H1 (cell line): Measurements from ENCODE around the gene SMARCA5. TPM values are rescaled to one million over a fixed set of nuclear protein-coding genes. Genes with fewer than 3 reads are reported as not detected.

ENCODE experiments used
- CTCF ChIA-PET: fragments of 300-600 bp; sonication (Branson Sonifier 250); formaldehyde crosslinking; loops from one replicate; lab custom pipeline; 2021; ENCODE audit not compliant: partially characterized antibody; lab: Charles Lee
- POLR2A ChIA-PET: fragments of 300-600 bp; sonication (Branson Sonifier 250); formaldehyde crosslinking; loops from one replicate; lab custom pipeline; 2021; ENCODE audit warnings: inconsistent platforms; ENCODE audit not compliant: partially characterized antibody; lab: Charles Lee
- DNase-seq, 2 experiments: peaks; one replicate each; pipeline versions ENCODE4 v3.0.0 to v3.0.0-alpha.2; 2010 to 2022; ENCODE audit warnings: low spot score in 2 of 2, low read depth in 1 of 2, mixed read lengths in 1 of 2
- FAIRE-seq: peaks from 2 replicates; lab custom pipeline; 2011; peaks lifted over from hg19 to GRCh38; lab: Jason Lieb, UNC
- H2AFZ ChIP-seq: 2 replicates; pipeline ENCODE4 v1.8.1; 2012; ENCODE audit warnings: low read length, inconsistent platforms
- H2AK5ac ChIP-seq: 2 replicates; pipeline ENCODE4 v1.6.1; 2013; ENCODE audit warnings: low read depth, low read length
- H2BK120ac ChIP-seq: replicated peaks from 2 replicates; pipeline ENCODE3; 2013; ENCODE audit warnings: low read depth, low read length, inconsistent platforms
- H2BK12ac ChIP-seq: 2 replicates; pipeline ENCODE4 v1.6.1; 2013; ENCODE audit warnings: low read depth, low read length
- H2BK15ac ChIP-seq: 2 replicates; pipeline ENCODE4 v1.6.1; 2013; ENCODE audit warnings: low read length
- H2BK20ac ChIP-seq: 2 replicates; pipeline ENCODE4 v1.6.1; 2013; ENCODE audit warnings: low read length
- H2BK5ac ChIP-seq: 2 replicates; pipeline ENCODE4 v1.6.1; 2013; ENCODE audit warnings: low read depth, low read length
- H3K14ac ChIP-seq: 2 replicates; pipeline ENCODE4 v1.6.1; 2013; ENCODE audit warnings: inconsistent platforms; ENCODE audit not compliant: insufficient read length
- H3K18ac ChIP-seq: 2 replicates; pipeline ENCODE4 v1.6.1; 2013; ENCODE audit warnings: low read length; ENCODE audit errors: extremely low read depth
- H3K23ac ChIP-seq: 2 replicates; pipeline ENCODE4 v1.6.1; 2013; ENCODE audit warnings: inconsistent platforms; ENCODE audit not compliant: insufficient read length
- H3K23me2 ChIP-seq: 2 replicates; pipeline ENCODE4 v1.6.1; 2013; ENCODE audit warnings: low read depth, low read length
- H3K27ac ChIP-seq: 2 replicates; pipeline ENCODE4 v1.6.1; 2011; ENCODE audit warnings: low read depth, low read length, inconsistent platforms
- H3K27me3 ChIP-seq, 4 experiments: replicated peaks in 1 of 4; 1 replicate in 1 of 4; 2 replicates in 3 of 4; pipeline versions ENCODE4 v1.6.1 to v1.8.1; 2011 to 2013; ENCODE audit warnings: low read length in 3 of 4, mild to moderate bottlenecking in 3 of 4, inconsistent platforms in 2 of 4, mixed read lengths in 2 of 4, moderate library complexity in 1 of 4; ENCODE audit not compliant: control insufficient read depth in 3 of 4, insufficient read depth in 3 of 4; ENCODE audit errors: extremely low read depth in 1 of 4
- H3K36me3 ChIP-seq, 4 experiments: 2 replicates each; pipeline versions ENCODE4 v1.6.1 to v1.8.1; 2011 to 2013; ENCODE audit warnings: mild to moderate bottlenecking in 4 of 4, low read length in 3 of 4, moderate library complexity in 2 of 4, control low read depth in 1 of 4, inconsistent platforms in 1 of 4; ENCODE audit not compliant: insufficient read depth in 4 of 4, control insufficient read depth in 2 of 4
- H3K4ac ChIP-seq: replicated peaks from 2 replicates; pipeline ENCODE3; 2013; ENCODE audit warnings: low read length, low read depth, mixed read lengths, inconsistent platforms; ENCODE audit not compliant: insufficient read length
- H3K4me1 ChIP-seq, 4 experiments: replicated peaks in 1 of 4; 1 replicate in 1 of 4; 2 replicates in 3 of 4; pipeline versions ENCODE4 v1.6.1 to v1.8.1; 2011 to 2013; ENCODE audit warnings: low read length in 3 of 4, inconsistent platforms in 2 of 4, mixed read lengths in 1 of 4; ENCODE audit not compliant: insufficient read depth in 4 of 4, control insufficient read depth in 3 of 4
- H3K4me2 ChIP-seq, 2 experiments: 2 replicates each; pipeline versions ENCODE4 v1.6.1 to v1.8.1; 2011 to 2013; ENCODE audit warnings: low read depth in 2 of 2, low read length in 2 of 2, control low read depth in 1 of 2, inconsistent platforms in 1 of 2, mild to moderate bottlenecking in 1 of 2; ENCODE audit not compliant: insufficient read depth in 1 of 2
- H3K4me3 ChIP-seq, 4 experiments: fragments of 200-600, 300-600 bp in 1 of 4; sonication (generic), shearing (Covaris generic), sonication (Bioruptor Twin) in 1 of 4; 2 replicates each; pipeline versions ENCODE4 v1.5.1 to v1.8.1; 2011 to 2016; ENCODE audit warnings: low read length in 4 of 4, low read depth in 3 of 4, control low read depth in 2 of 4, inconsistent platforms in 2 of 4, mild to moderate bottlenecking in 2 of 4, mixed read lengths in 1 of 4, moderate library complexity in 1 of 4; ENCODE audit not compliant: insufficient read depth in 2 of 4; ENCODE audit errors: extremely low read depth in 1 of 4
- H3K56ac ChIP-seq: replicated peaks from 2 replicates; pipeline ENCODE3; 2013; ENCODE audit warnings: low read depth, mild to moderate bottlenecking, mixed read lengths, low read length, inconsistent platforms; ENCODE audit not compliant: insufficient read length
- H3K79me1 ChIP-seq: 2 replicates; pipeline ENCODE4 v1.6.1; 2013; ENCODE audit warnings: low read depth, low read length, control low read depth
- H3K79me2 ChIP-seq, 2 experiments: 2 replicates each; pipeline versions ENCODE4 v1.6.1 to v1.8.1; 2012 to 2013; ENCODE audit warnings: low read length in 2 of 2, mild to moderate bottlenecking in 2 of 2, inconsistent platforms in 1 of 2; ENCODE audit not compliant: insufficient read depth in 2 of 2, control insufficient read depth in 1 of 2
- H3K9ac ChIP-seq, 4 experiments: replicated peaks in 1 of 4; 1 replicate in 1 of 4; 2 replicates in 3 of 4; pipeline versions ENCODE4 v1.6.1 to v1.8.1; 2011 to 2013; ENCODE audit warnings: low read depth in 3 of 4, low read length in 3 of 4, control low read depth in 2 of 4, mild to moderate bottlenecking in 2 of 4, moderate library complexity in 2 of 4, inconsistent platforms in 1 of 4; ENCODE audit errors: extremely low read depth in 1 of 4
- H3K9me3 ChIP-seq, 2 experiments: 2 replicates each; pipeline versions ENCODE4 v1.6.1 to v1.8.1; 2012 to 2013; ENCODE audit warnings: mild to moderate bottlenecking in 2 of 2, moderate library complexity in 2 of 2, control low read depth in 1 of 2, inconsistent platforms in 1 of 2, low read depth in 1 of 2, low read length in 1 of 2, mixed read lengths in 1 of 2; ENCODE audit not compliant: insufficient read depth in 2 of 2
- H4K20me1 ChIP-seq, 2 experiments: replicated peaks in 1 of 2; 2 replicates each; pipeline versions ENCODE3 to v1.8.1; 2011 to 2013; ENCODE audit warnings: inconsistent platforms in 2 of 2, low read length in 2 of 2, mild to moderate bottlenecking in 1 of 2; ENCODE audit not compliant: insufficient read depth in 2 of 2, control insufficient read depth in 1 of 2
- H4K5ac ChIP-seq: 2 replicates; pipeline ENCODE4 v1.6.1; 2013; ENCODE audit warnings: low read length, low read depth, mixed read lengths, inconsistent platforms; ENCODE audit not compliant: insufficient read length
- H4K8ac ChIP-seq: 2 replicates; pipeline ENCODE4 v1.8.0; 2013; ENCODE audit warnings: mild to moderate bottlenecking, moderate library complexity, low read length, inconsistent platforms; ENCODE audit not compliant: insufficient read depth; ENCODE audit errors: extremely low read depth
- H4K91ac ChIP-seq: replicated peaks from 2 replicates; pipeline ENCODE3; 2013; ENCODE audit warnings: low read length, mixed read lengths, inconsistent platforms; ENCODE audit not compliant: insufficient read length
- CREB1 ChIP-seq: IDR thresholded peaks from 2 replicates; pipeline ENCODE4 v1.6.1; 2012; ENCODE audit warnings: inconsistent platforms
- FOSL1 ChIP-seq: IDR thresholded peaks from 2 replicates; pipeline ENCODE4 v1.6.1; 2011; ENCODE audit warnings: mild to moderate bottlenecking, low read depth, low read length, moderate library complexity; ENCODE audit not compliant: insufficient read depth
- HDAC6 ChIP-seq: IDR thresholded peaks from one replicate; pipeline ENCODE4 v1.7.1; 2012; ENCODE audit warnings: low read depth, mild to moderate bottlenecking, inconsistent platforms, low read length, moderate library complexity
- JUN ChIP-seq: IDR thresholded peaks from 2 replicates; pipeline ENCODE4 v1.6.1; 2011; ENCODE audit warnings: low read depth, mild to moderate bottlenecking, improper control_type of control experiment, low read length
- KDM5A ChIP-seq: fragments of 200-600 bp; IDR thresholded peaks from 2 replicates; pipeline ENCODE4 v1.7.1; 2012; ENCODE audit warnings: mild to moderate bottlenecking, low read length, inconsistent platforms, mixed read lengths
- MAFK ChIP-seq: IDR thresholded peaks from 2 replicates; pipeline ENCODE4 v1.6.1; 2012; ENCODE audit warnings: low read depth, mild to moderate bottlenecking, improper control_type of control experiment, low read length
- SIX5 ChIP-seq: IDR thresholded peaks from 2 replicates; pipeline ENCODE4 v1.6.1; 2011; ENCODE audit warnings: mild to moderate bottlenecking, low read depth, low read length
- SP4 ChIP-seq: IDR thresholded peaks from 2 replicates; pipeline ENCODE4 v1.6.1; 2012; ENCODE audit warnings: low read length, inconsistent platforms
- SRF ChIP-seq: IDR thresholded peaks from 2 replicates; pipeline ENCODE4 v1.6.1; 2011; ENCODE audit warnings: mild to moderate bottlenecking, low read depth, low read length, moderate library complexity
- USF2 ChIP-seq: IDR thresholded peaks from 2 replicates; pipeline ENCODE4 v1.6.1; 2011; ENCODE audit warnings: low read length, improper control_type of control experiment
- ZNF274 ChIP-seq: IDR thresholded peaks from 2 replicates; pipeline ENCODE4 v1.7.0; 2012; ENCODE audit warnings: low read length, borderline replicate concordance; ENCODE audit errors: extremely low read depth
- WGBS, 2 experiments: shearing (Covaris generic) in 1 of 2; methylation state at CpG; one replicate each; pipeline versions ENCODE4 v1.1.6 to v1.1.7; 2013 to 2015; ENCODE audit warnings: low lambda C conversion rate in 2 of 2, mixed read lengths in 2 of 2, inconsistent platforms in 1 of 2, low coverage in 1 of 2, missing lambda C conversion rate in 1 of 2; ENCODE audit not compliant: insufficient replicate concordance in 2 of 2, insufficient coverage in 1 of 2, insufficient read length in 1 of 2; ENCODE audit errors: extremely low coverage in 1 of 2, missing lambda C conversion rate in 1 of 2; 5-methylcytosine and 5-hydroxymethylcytosine counted together
- polyA plus RNA-seq, 7 experiments: library from polyadenylated mRNA; depleted of rRNA in 3 of 7; stranded (reverse) in 5 of 7; unstranded in 2 of 7; fragments of >200 nt in 5 of 7; fragments of 200-250 nt in 2 of 7; gene quantifications; 1 replicate in 5 of 7; 2 replicates in 1 of 7; 4 replicates in 1 of 7; pipeline versions ENCODE4 v1.2.1 to v1.2.3, GENCODE V29; 2011 to 2013; ENCODE audit warnings: missing spikeins in 2 of 7, mixed read lengths in 2 of 7
- total RNA-seq: library from RNA; stranded (reverse); fragmentation: NEBNext Ultra II Directional; extraction: Animal tissue kit (Norgen Biotek cat#: 25700); gene quantifications from 2 replicates; pipeline ENCODE4 v1.2.1, GENCODE V29; 2021
- TF ChIP-seq, protein P1 (sequence below), 3 experiments: IDR thresholded peaks; 1 replicate in 2 of 3; 2 replicates in 1 of 3; pipeline versions ENCODE4 v1.5.1 to v1.6.1; 2011; ENCODE audit warnings: low read length in 3 of 3, mild to moderate bottlenecking in 3 of 3, inconsistent platforms in 2 of 3, low read depth in 1 of 3, moderate library complexity in 1 of 3; ENCODE audit not compliant: insufficient read depth in 1 of 3; ENCODE audit errors: control extremely low read depth in 1 of 3

SMARCA5 gene
- total and polyA plus RNA-seq, 2 of the 8 experiments (the other 6 are each of a cell fraction or from before 2014, with no cell fraction given), result 13.9 to 112 TPM

GRCh38 chr4:143597276-143597675 is 83.8 kb downstream of the SMARCA5 start:
- Histone ChIP-seq H4K8ac (no peak overlapping the region), H2AFZ (no peak overlapping the region), H3K79me2 (no peaks in the 10 kb centered on the region), H2BK20ac (no peak overlapping the region), H3K4me1 (no peaks in the 10 kb centered on the region), H3K79me1 (no peaks in the 10 kb centered on the region), H3K4ac (no peak overlapping the region), H3K27me3 (no peaks in the 10 kb centered on the region), H2BK120ac (no peak overlapping the region), H3K9ac (no peak overlapping the region), H3K9me3 (peaks cover 5 to 7% of the 10 kb centered on the region in 2 experiments; a peak in 2 of 4 replicates), H2AK5ac (no peak overlapping the region), H2BK15ac (no peak overlapping the region), H3K18ac (no peak overlapping the region), H2BK5ac (no peak overlapping the region), H3K23ac (no peak overlapping the region), H3K4me3 (no peak overlapping the region), H4K20me1 (no peaks in the 10 kb centered on the region), H2BK12ac (no peak overlapping the region), H4K5ac (no peak overlapping the region), H3K56ac (no peak overlapping the region), H3K36me3 (no peaks in the 10 kb centered on the region), H3K27ac (no peak overlapping the region), H3K23me2 (no peaks in the 10 kb centered on the region), H3K4me2 (no peak overlapping the region), H4K91ac (no peak overlapping the region), H3K14ac (no peak overlapping the region)
- POLR2A ChIA-PET, result no interaction called here
- 100% methylated on average over 3 of the region's 3 CpGs; no CpG with 5 or more reads in 1 of the 2 experiments for WGBS, 2 experiments
- FAIRE-seq (no peak), DNase-seq (no peak)
- CTCF ChIA-PET, result no interaction called here
- TF ChIP-seq KDM5A, result no peak
- no peak for TF ChIP-seq FOSL1
- TF ChIP-seq CREB1, result no peak
- TF ChIP-seq SP4, result no peak
- no peak for TF ChIP-seq MAFK
- TF ChIP-seq, protein P1, sequence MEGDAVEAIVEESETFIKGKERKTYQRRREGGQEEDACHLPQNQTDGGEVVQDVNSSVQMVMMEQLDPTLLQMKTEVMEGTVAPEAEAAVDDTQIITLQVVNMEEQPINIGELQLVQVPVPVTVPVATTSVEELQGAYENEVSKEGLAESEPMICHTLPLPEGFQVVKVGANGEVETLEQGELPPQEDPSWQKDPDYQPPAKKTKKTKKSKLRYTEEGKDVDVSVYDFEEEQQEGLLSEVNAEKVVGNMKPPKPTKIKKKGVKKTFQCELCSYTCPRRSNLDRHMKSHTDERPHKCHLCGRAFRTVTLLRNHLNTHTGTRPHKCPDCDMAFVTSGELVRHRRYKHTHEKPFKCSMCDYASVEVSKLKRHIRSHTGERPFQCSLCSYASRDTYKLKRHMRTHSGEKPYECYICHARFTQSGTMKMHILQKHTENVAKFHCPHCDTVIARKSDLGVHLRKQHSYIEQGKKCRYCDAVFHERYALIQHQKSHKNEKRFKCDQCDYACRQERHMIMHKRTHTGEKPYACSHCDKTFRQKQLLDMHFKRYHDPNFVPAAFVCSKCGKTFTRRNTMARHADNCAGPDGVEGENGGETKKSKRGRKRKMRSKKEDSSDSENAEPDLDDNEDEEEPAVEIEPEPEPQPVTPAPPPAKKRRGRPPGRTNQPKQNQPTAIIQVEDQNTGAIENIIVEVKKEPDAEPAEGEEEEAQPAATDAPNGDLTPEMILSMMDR (IDR thresholded peaks at IDR 0.05; ENCODE audit: control extremely low read depth in 1 of 3, insufficient read depth in 1 of 3, low read depth in 1 of 3, low read length in 3 of 3), result no peak
- no peak for TF ChIP-seq JUN
- TF ChIP-seq SRF, result no peak
- TF ChIP-seq HDAC6, result no peak
- TF ChIP-seq SIX5, result no peak
- TF ChIP-seq USF2, result no peak
- TF ChIP-seq ZNF274, result no peak
